Thyroid gland (tissue), 4 donors: Measurements from ENCODE around the gene FBXL19. TPM values are rescaled to one million over a fixed set of nuclear protein-coding genes. Genes with fewer than 3 reads are reported as not detected.

ENCODE experiments used
- DNase-seq, 2 donors: peaks; one replicate each; pipeline ENCODE4 v3.0.0-alpha.2; 2019
- H3K27ac ChIP-seq, 3 donors: fragments of 200-600 bp; sonication (generic); 1 replicate in 2 of 3; 2 replicates in 1 of 3; pipeline ENCODE4 v1.5.1; 2016 to 2019; ENCODE audit warnings: mild to moderate bottlenecking in 1 of 3, moderate library complexity in 1 of 3
- H3K27me3 ChIP-seq: fragments of 200-600 bp; sonication (generic); one replicate; pipeline ENCODE4 v1.5.1; 2019
- H3K36me3 ChIP-seq, 2 donors: fragments of 200-600 bp; sonication (generic); one replicate each; pipeline ENCODE4 v1.5.1; 2016 to 2019
- H3K4me1 ChIP-seq, 2 donors: fragments of 200-600 bp; sonication (generic); one replicate each; pipeline ENCODE4 v1.5.1; 2017 to 2019
- H3K4me3 ChIP-seq, 3 donors: fragments of 200-600 bp; sonication (generic); replicated peaks in 1 of 3; 1 replicate in 2 of 3; 2 replicates in 1 of 3; pipeline ENCODE4 v1.5.1; 2016; ENCODE audit warnings: mild to moderate bottlenecking in 1 of 3
- H3K9me3 ChIP-seq: fragments of 200-600 bp; sonication (generic); one replicate; pipeline ENCODE4 v1.5.1; 2017
- CTCF ChIP-seq, 6 experiments: fragments of 200-600 bp in 3 of 6; fragments of 450-650 bp in 3 of 6; sonication (generic) in 3 of 6; IDR thresholded peaks; one replicate each; pipeline ENCODE4 v1.5.1; 2016 to 2019; ENCODE audit warnings: antibody characterized with exemption in 6 of 6, mild to moderate bottlenecking in 2 of 6, inconsistent platforms in 1 of 6, moderate library complexity in 1 of 6
- POLR2A ChIP-seq, 2 donors: fragments of 450-650 bp; IDR thresholded peaks; one replicate each; pipeline ENCODE4 v1.6.1; 2017; ENCODE audit warnings: antibody characterized with exemption in 2 of 2, mild to moderate bottlenecking in 2 of 2, moderate library complexity in 1 of 2
- WGBS, 2 donors: methylation state at CpG; one replicate each; pipeline ENCODE4 v1.1.5; 2017; 5-methylcytosine and 5-hydroxymethylcytosine counted together
- intact Hi-C: fragments of 100-400 bp; cut with DNase I; formaldehyde crosslinking; loops from one replicate; pipeline ENCODE4 v1.15.1; 2023
- total RNA-seq, 4 donors: library from RNA; depleted of rRNA; stranded (reverse); fragments of >200 nt; gene quantifications; one replicate each; pipeline ENCODE4 v1.2.3, GENCODE V29; 2016

The FBXL19 gene
- total RNA-seq, 4 donors from 2014 or later: 11.7 to 24.0 (median 14.4) TPM

GRCh38 chr16:30984669-30985400 lies 61.5 kb downstream of the FBXL19 start, which contains the start of gene HSD3B7:
TSS of gene HSD3B7 (plus strand) at chr16:30985207. CDS start at chr16:30985659, 452 bp downstream.
- Histone ChIP-seq H3K4me3 (peak within 1 kb of the TSS in 2 of 3 donors; percentile 6 to 27), H3K27me3 (no peaks in the 10 kb centered on the region), H3K27ac (peak within 1 kb of the TSS in 1 of 3 donors; percentile 31), H3K9me3 (no peaks in the 10 kb centered on the region), H3K4me1 (peaks cover 8 to 12% of the 10 kb centered on the region in 2 donors), H3K36me3 (peaks cover 29 to 31% of the 10 kb centered on the region in 2 donors)
- peak; percentile 83 to 89 for DNase-seq
- TF ChIP-seq CTCF (IDR thresholded peaks at IDR 0.05) (peak; percentile 86 to 95 (median 92)), POLR2A (IDR thresholded peaks at IDR 0.05) (no peak)
- 33 to 56% methylated on average over 13 to 18 of the region's 24 CpGs for WGBS, 2 donors
- intact Hi-C loops: loop anchor here (2.0 to 10.0 kb wide), 4 partner anchors 160 to 880 kb away; partner anchors contain the start of gene ZNF843

- H3K27ac ChIP-seq: peak overlapping the region in 1 of 3 donors; percentile 31
- H3K4me3 ChIP-seq: peak overlapping the region in 2 of 3 donors; percentile 6 to 27
- no peaks in the 10 kb centered on the region for H3K9me3 ChIP-seq
- intact Hi-C loops: loop anchor here (2.0 to 10.0 kb wide), 4 partner anchors 159 to 879 kb away; partner anchors contain the start of gene ZNF843
- H3K4me1 ChIP-seq: peaks cover 8 to 12% of the 10 kb centered on the region in 2 donors
- no peaks in the 10 kb centered on the region for H3K27me3 ChIP-seq
- H3K36me3 ChIP-seq: peaks cover 23 to 24% of the 10 kb centered on the region in 2 donors
- peak; percentile 80 to 81 for DNase-seq
- TF ChIP-seq CTCF (IDR thresholded peaks at IDR 0.05): peak in 1 of 6 experiments; percentile 11
- no peak for TF ChIP-seq POLR2A (IDR thresholded peaks at IDR 0.05)
- WGBS, 2 donors: 36 to 59% methylated on average over 13 to 19 of the region's 20 CpGs
These were observed 62.2 kb downstream of the FBXL19 start for GRCh38 chr16:30985401-30986128.

GRCh38 chr16:30986129-30986991 lies 63.0 kb downstream of the FBXL19 start:
- no peak overlapping the region for H3K27ac ChIP-seq
- 92 to 95% methylated on average over 17 to 23 of the region's 29 CpGs for WGBS, 2 donors
- H3K36me3 ChIP-seq: peaks cover 15 to 16% of the 10 kb centered on the region in 2 donors
- peaks cover 8 to 12% of the 10 kb centered on the region in 2 donors for H3K4me1 ChIP-seq
- no peak for TF ChIP-seq CTCF (IDR thresholded peaks at IDR 0.05)
- no peak for TF ChIP-seq POLR2A (IDR thresholded peaks at IDR 0.05)
- H3K9me3 ChIP-seq: no peaks in the 10 kb centered on the region
- no peak for DNase-seq
- intact Hi-C loops: loop anchor here (5.0 to 10.0 kb wide), 3 partner anchors 158 to 878 kb away; no protein-coding TSS in a partner anchor
- no peaks in the 10 kb centered on the region for H3K27me3 ChIP-seq
- H3K4me3 ChIP-seq: no peak overlapping the region

- H3K9me3 ChIP-seq: no peaks in the 10 kb centered on the region
- peaks cover 8 to 12% of the 10 kb centered on the region in 2 donors for H3K4me1 ChIP-seq
- H3K27ac ChIP-seq: no peak overlapping the region
- 96 to 99% methylated on average over 9 to 22 of the region's 30 CpGs for WGBS, 2 donors
- no peak for DNase-seq
- peaks cover 10% of the 10 kb centered on the region in 2 donors for H3K36me3 ChIP-seq
- no peaks in the 10 kb centered on the region for H3K27me3 ChIP-seq
- TF ChIP-seq CTCF (IDR thresholded peaks at IDR 0.05) (no peak), POLR2A (IDR thresholded peaks at IDR 0.05) (no peak)
- H3K4me3 ChIP-seq: no peak overlapping the region
- intact Hi-C loops: loop anchor here (5.0 to 10.0 kb wide), 3 partner anchors 157 to 877 kb away; no protein-coding TSS in a partner anchor
These were observed 64.3 kb downstream of the FBXL19 start for GRCh38 chr16:30987581-30988190.
